Neural progenitor cell (in vitro differentiated cells): ENCODE results near the gene CDCA3. TPM values are rescaled to one million over a fixed set of nuclear protein-coding genes. Genes with fewer than 3 reads are reported as not detected.

Experiments used
- DNase-seq: peaks from one replicate; pipeline ENCODE4 v3.0.0-alpha.2; 2016; ENCODE audit warnings: low spot score
- H2AFZ ChIP-seq: fragments of 200-600 bp; sonication (generic); replicated peaks from 2 replicates; pipeline ENCODE4 v1.6.1; 2016; ENCODE audit warnings: antibody characterized with exemption
- H3F3A ChIP-seq: fragments of 200-600 bp; sonication (generic); 2 replicates; pipeline ENCODE4 v1.6.1; 2016; ENCODE audit warnings: antibody characterized with exemption, low read depth
- H3K27ac ChIP-seq: fragments of 200-600 bp; sonication (generic); 2 replicates; pipeline ENCODE4 v1.5.1; 2016; ENCODE audit warnings: mild to moderate bottlenecking
- H3K27me3 ChIP-seq: fragments of 200-600 bp; sonication (generic); 2 replicates; pipeline ENCODE4 v1.6.1; 2016; ENCODE audit warnings: mild to moderate bottlenecking, moderate library complexity
- H3K36me3 ChIP-seq: fragments of 200-600 bp; sonication (generic); 2 replicates; pipeline ENCODE4 v1.5.1; 2016
- H3K4me1 ChIP-seq: fragments of 200-600 bp; sonication (generic); 2 replicates; pipeline ENCODE4 v1.6.1; 2016; ENCODE audit warnings: mixed run types
- H3K4me2 ChIP-seq: fragments of 200-600 bp; sonication (generic); 2 replicates; pipeline ENCODE4 v1.6.1; 2016
- H3K4me3 ChIP-seq: fragments of 200-600 bp; sonication (generic); 2 replicates; pipeline ENCODE4 v1.5.1; 2016
- H3K79me2 ChIP-seq: fragments of 200-600 bp; sonication (generic); 2 replicates; pipeline ENCODE4 v1.6.1; 2016; ENCODE audit warnings: low read depth
- H3K9ac ChIP-seq: fragments of 200-600 bp; sonication (generic); 2 replicates; pipeline ENCODE4 v1.6.1; 2016
- H3K9me3 ChIP-seq: fragments of 200-600 bp; sonication (generic); 2 replicates; pipeline ENCODE4 v1.5.1; 2016; ENCODE audit warnings: low read depth
- H4K20me1 ChIP-seq: fragments of 200-600 bp; sonication (generic); 2 replicates; pipeline ENCODE4 v1.6.1; 2016; ENCODE audit warnings: low read depth
- H3K27ac Mint-ChIP-seq: 3 replicates; pipeline ENCODE4 v1.8.0; 2021; ENCODE audit warnings: mixed read lengths
- H3K27me3 Mint-ChIP-seq: 2 replicates; pipeline ENCODE4 v1.8.0; 2022; ENCODE audit warnings: low read depth, mild to moderate bottlenecking, inconsistent platforms, moderate library complexity, mixed read lengths; ENCODE audit not compliant: insufficient read depth
- H3K36me3 Mint-ChIP-seq: 3 replicates; pipeline ENCODE4 v1.8.0; 2021; ENCODE audit warnings: mixed read lengths
- H3K4me1 Mint-ChIP-seq: 3 replicates; pipeline ENCODE4 v1.8.0; 2021; ENCODE audit warnings: mixed read lengths
- H3K4me3 Mint-ChIP-seq: 3 replicates; pipeline ENCODE4 v1.8.0; 2021; ENCODE audit warnings: mild to moderate bottlenecking, moderate library complexity, mixed read lengths
- H3K9me3 Mint-ChIP-seq: 3 replicates; pipeline ENCODE4 v1.8.0; 2020; ENCODE audit warnings: mixed read lengths
- EZH2 ChIP-seq: fragments of 200-600 bp; sonication (generic); IDR thresholded peaks from 2 replicates; pipeline ENCODE4 v1.6.1; 2017; ENCODE audit warnings: antibody characterized with exemption, mild to moderate bottlenecking, moderate library complexity
- EZH2phosphoT487 ChIP-seq: fragments of 200-600 bp; sonication (generic); IDR thresholded peaks from 2 replicates; pipeline ENCODE4 v1.6.1; 2017; ENCODE audit warnings: antibody characterized with exemption
- total RNA-seq: library from RNA; depleted of rRNA; stranded (reverse); fragments of >200 nt; gene quantifications from 2 replicates; pipeline ENCODE4 v1.2.3, GENCODE V29; 2015; ENCODE audit warnings: low replicate concordance
- TF ChIP-seq, protein P1 (sequence below): fragments of 200-600 bp; sonication (generic); IDR thresholded peaks from 2 replicates; pipeline ENCODE4 v1.5.1; 2017; ENCODE audit warnings: antibody characterized with exemption, mild to moderate bottlenecking

The CDCA3 gene
- total RNA-seq, 1 donor from 2014 or later = 62.1 TPM

DNA sequence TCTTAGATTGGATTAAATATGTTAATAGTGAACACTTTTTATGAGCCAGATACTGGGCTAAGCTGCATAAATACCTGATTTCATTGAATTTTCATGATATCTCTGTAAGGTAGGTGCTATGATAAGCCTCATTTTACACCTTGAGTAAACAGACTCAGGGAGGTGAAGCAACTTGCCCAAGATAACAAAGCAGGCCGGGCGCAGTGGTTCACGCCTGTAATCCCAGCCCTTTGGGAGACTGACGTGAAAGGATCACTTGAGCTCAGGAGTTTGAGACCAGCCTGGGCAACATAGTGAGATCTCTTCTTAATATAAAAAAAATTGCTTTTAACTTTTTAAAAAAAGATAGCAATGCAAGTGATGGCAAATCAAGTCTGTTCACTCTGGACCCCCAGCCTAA lies 9.0 kb downstream of the CDCA3 start:
- Histone ChIP-seq H3K27ac (no peak overlapping the region), H2AFZ (no peak overlapping the region), H3F3A (peaks cover 47% of the 10 kb centered on the region), H3K9ac (no peak overlapping the region), H3K4me1 (peaks cover 27% of the 10 kb centered on the region), H3K27me3 (no peaks in the 10 kb centered on the region), H3K79me2 (no peaks in the 10 kb centered on the region), H3K36me3 (no peaks in the 10 kb centered on the region), H3K4me3 (no peak overlapping the region), H3K9me3 (no peaks in the 10 kb centered on the region), H3K4me2 (no peak overlapping the region), H4K20me1 (peaks cover 41% of the 10 kb centered on the region)
- H3K27ac Mint-ChIP-seq = no peak overlapping the region
- H3K27me3 Mint-ChIP-seq = peaks cover 6% of the 10 kb centered on the region
- H3K4me1 Mint-ChIP-seq = peaks cover 28% of the 10 kb centered on the region
- no peak for DNase-seq
- no peak for TF ChIP-seq EZH2
- TF ChIP-seq EZH2phosphoT487 = no peak
- TF ChIP-seq, protein P1, sequence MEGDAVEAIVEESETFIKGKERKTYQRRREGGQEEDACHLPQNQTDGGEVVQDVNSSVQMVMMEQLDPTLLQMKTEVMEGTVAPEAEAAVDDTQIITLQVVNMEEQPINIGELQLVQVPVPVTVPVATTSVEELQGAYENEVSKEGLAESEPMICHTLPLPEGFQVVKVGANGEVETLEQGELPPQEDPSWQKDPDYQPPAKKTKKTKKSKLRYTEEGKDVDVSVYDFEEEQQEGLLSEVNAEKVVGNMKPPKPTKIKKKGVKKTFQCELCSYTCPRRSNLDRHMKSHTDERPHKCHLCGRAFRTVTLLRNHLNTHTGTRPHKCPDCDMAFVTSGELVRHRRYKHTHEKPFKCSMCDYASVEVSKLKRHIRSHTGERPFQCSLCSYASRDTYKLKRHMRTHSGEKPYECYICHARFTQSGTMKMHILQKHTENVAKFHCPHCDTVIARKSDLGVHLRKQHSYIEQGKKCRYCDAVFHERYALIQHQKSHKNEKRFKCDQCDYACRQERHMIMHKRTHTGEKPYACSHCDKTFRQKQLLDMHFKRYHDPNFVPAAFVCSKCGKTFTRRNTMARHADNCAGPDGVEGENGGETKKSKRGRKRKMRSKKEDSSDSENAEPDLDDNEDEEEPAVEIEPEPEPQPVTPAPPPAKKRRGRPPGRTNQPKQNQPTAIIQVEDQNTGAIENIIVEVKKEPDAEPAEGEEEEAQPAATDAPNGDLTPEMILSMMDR = no peak
- H3K9me3 Mint-ChIP-seq = no peaks in the 10 kb centered on the region
- H3K4me3 Mint-ChIP-seq = no peak overlapping the region
- H3K36me3 Mint-ChIP-seq = peaks cover 34% of the 10 kb centered on the region

DNA sequence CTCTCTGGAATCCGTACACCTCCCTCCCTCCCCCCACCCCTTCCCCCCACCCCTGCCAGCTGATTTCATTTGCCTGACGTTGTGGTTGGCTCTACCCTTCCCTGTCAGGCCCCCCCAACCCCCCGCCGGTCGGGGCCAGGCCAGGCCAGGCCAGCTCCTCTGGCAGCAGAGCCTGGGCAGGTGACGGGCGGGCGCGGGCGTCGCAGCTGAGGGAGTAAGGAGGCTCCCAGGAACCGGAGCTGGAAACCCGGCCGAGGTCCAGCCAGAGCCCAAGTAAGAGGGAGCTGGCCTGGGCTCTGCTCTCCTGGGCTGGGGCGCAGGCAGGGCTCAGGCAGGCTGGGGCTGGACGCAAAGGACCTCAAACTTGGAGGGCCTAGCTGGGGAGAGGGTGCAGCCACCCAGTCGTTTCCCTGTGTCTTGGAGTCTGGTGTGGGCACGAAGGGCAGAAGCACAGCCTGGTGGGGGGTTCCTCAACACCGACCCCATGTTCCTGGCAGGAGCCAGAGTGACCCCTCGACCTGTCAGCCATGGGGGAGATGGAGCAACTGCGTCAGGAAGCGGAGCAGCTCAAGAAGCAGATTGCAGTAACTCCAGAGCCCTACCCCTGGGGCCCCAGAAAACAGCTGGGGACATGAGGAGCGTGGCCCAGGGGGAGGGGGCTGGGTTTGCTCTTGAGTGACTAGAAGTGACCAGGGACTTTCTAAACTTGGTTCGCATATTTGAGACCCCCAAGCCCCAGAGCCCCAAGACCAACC lies 10.1 kb downstream of the CDCA3 start, which contains the start of gene GNB3:
Gene GNB3, plus strand, starts transcription at position 165 of the 755 bp plus-strand sequence. Its CDS starts 363 bp downstream, at position 528.
- H3K9ac ChIP-seq = no peak within 1 kb of the TSS
- Mint-ChIP-seq H3K27ac (peak within 1 kb of the TSS; percentile 90), H3K27me3 (peaks cover 6% of the 10 kb centered on the region), H3K4me3 (peak within 1 kb of the TSS; percentile 21), H3K4me1 (peaks cover 24% of the 10 kb centered on the region), H3K36me3 (peaks cover 29% of the 10 kb centered on the region), H3K9me3 (no peaks in the 10 kb centered on the region)
- peaks cover 47% of the 10 kb centered on the region for H4K20me1 ChIP-seq
- no peaks in the 10 kb centered on the region for H3K9me3 ChIP-seq
- peaks cover 49% of the 10 kb centered on the region for H3F3A ChIP-seq
- peaks cover 27% of the 10 kb centered on the region for H3K4me1 ChIP-seq
- H3K4me2 ChIP-seq = peak within 1 kb of the TSS; percentile 58
- no peak for DNase-seq
- no peak within 1 kb of the TSS for H3K4me3 ChIP-seq
- H3K27me3 ChIP-seq = no peaks in the 10 kb centered on the region
- TF ChIP-seq, protein P1 = no peak
- TF ChIP-seq EZH2phosphoT487 (no peak), EZH2 (no peak)
- H2AFZ ChIP-seq = no peak within 1 kb of the TSS
- no peaks in the 10 kb centered on the region for H3K79me2 ChIP-seq
- no peaks in the 10 kb centered on the region for H3K36me3 ChIP-seq
- H3K27ac ChIP-seq = peak within 1 kb of the TSS; percentile 55

DNA sequence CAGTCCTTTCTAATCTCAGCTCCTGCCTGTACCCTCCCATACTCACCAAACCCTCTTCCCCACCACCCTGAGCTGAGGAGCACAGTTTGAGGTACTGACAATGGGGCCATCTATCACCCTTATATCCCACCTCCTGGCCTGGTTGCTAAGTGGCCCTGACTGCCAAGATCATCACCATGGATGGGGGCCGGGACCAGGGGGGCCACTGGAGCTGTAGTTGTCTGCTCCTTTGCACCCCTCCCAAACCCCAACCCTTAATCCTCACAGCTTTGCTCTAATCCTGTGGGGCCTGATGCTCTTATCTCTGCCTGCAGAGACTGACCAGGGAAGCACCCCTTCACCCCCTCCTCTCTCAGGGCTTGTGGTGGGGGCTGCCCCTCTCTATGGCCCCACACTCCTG lies 10.8 kb downstream of the CDCA3 start:
- H3K27ac ChIP-seq = peak overlapping the region; percentile 55
- peaks cover 29% of the 10 kb centered on the region for H3K36me3 Mint-ChIP-seq
- no peak overlapping the region for H3K4me3 ChIP-seq
- peaks cover 53% of the 10 kb centered on the region for H3F3A ChIP-seq
- peaks cover 27% of the 10 kb centered on the region for H3K4me1 ChIP-seq
- no peaks in the 10 kb centered on the region for H3K79me2 ChIP-seq
- H3K27ac Mint-ChIP-seq = peak overlapping the region; percentile 90
- H3K36me3 ChIP-seq = no peaks in the 10 kb centered on the region
- no peak overlapping the region for H3K9ac ChIP-seq
- H3K4me1 Mint-ChIP-seq = peaks cover 26% of the 10 kb centered on the region
- H4K20me1 ChIP-seq = peaks cover 53% of the 10 kb centered on the region
- H3K4me3 Mint-ChIP-seq = peak overlapping the region; percentile 21
- TF ChIP-seq EZH2phosphoT487 = peak; percentile 61
- TF ChIP-seq, protein P1 = no peak
- no peak overlapping the region for H2AFZ ChIP-seq
- H3K9me3 Mint-ChIP-seq = no peaks in the 10 kb centered on the region
- H3K27me3 Mint-ChIP-seq = peaks cover 6% of the 10 kb centered on the region
- H3K27me3 ChIP-seq = no peaks in the 10 kb centered on the region
- H3K9me3 ChIP-seq = no peaks in the 10 kb centered on the region
- H3K4me2 ChIP-seq = peak overlapping the region; percentile 58
- peak; percentile 60 for DNase-seq
